SK-N-SH (cell line): Measurements from ENCODE around the gene FTCD. TPM values are rescaled to one million over a fixed set of nuclear protein-coding genes. Genes with fewer than 3 reads are reported as not detected.

ENCODE experiments used
- CTCF ChIA-PET: fragments of 300-600, 350-600 bp; formaldehyde crosslinking; extraction: SDS; loops from one replicate; lab custom pipeline; 2021; lab: Yijun Ruan, JAX
- POLR2A ChIA-PET: fragments of 350-600 bp; sonication (Branson Sonifier 250); formaldehyde crosslinking; extraction: SDS; loops from one replicate; lab custom pipeline; 2020; ENCODE audit warnings: antibody characterized with exemption, inconsistent platforms; lab: Yijun Ruan, JAX
- DNase-seq: peaks from one replicate; pipeline ENCODE4 v3.0.0; 2012
- H2AFZ ChIP-seq: fragments of 200-600 bp; sonication (generic); 2 replicates; pipeline ENCODE4 v1.8.1; 2016; ENCODE audit warnings: antibody characterized with exemption, mild to moderate bottlenecking, low read depth
- H3F3A ChIP-seq: fragments of 200-600 bp; sonication (generic); replicated peaks from 2 replicates; pipeline ENCODE3; 2016; ENCODE audit warnings: antibody characterized with exemption, mild to moderate bottlenecking; ENCODE audit not compliant: insufficient read depth
- H3K27ac ChIP-seq, 2 experiments: fragments of 200-500 bp in 1 of 2; fragments of 200-600 bp in 1 of 2; sonication (Bioruptor generic) in 1 of 2; sonication (generic), shearing (Covaris generic) in 1 of 2; 2 replicates each; pipeline versions ENCODE4 v1.5.1 to v1.6.1; 2014 to 2016; ENCODE audit warnings: low read depth in 2 of 2, inconsistent platforms in 1 of 2, low read length in 1 of 2, mild to moderate bottlenecking in 1 of 2, mixed read lengths in 1 of 2
- H3K27me3 ChIP-seq: fragments of 200-600 bp; sonication (generic), shearing (Covaris generic); 2 replicates; pipeline ENCODE4 v1.6.1; 2016; ENCODE audit warnings: mixed run types; ENCODE audit not compliant: insufficient read depth
- H3K36me3 ChIP-seq, 2 experiments: fragments of 200-500 bp in 1 of 2; fragments of 200-600 bp in 1 of 2; sonication (Bioruptor generic) in 1 of 2; sonication (generic) in 1 of 2; replicated peaks in 1 of 2; 2 replicates each; pipeline versions ENCODE3 to v1.5.1; 2014 to 2016; ENCODE audit warnings: low read length in 1 of 2, mild to moderate bottlenecking in 1 of 2; ENCODE audit not compliant: insufficient read depth in 2 of 2, control insufficient read depth in 1 of 2
- H3K4me1 ChIP-seq, 2 experiments: fragments of 200-500 bp in 1 of 2; fragments of 200-600 bp in 1 of 2; sonication (Bioruptor generic) in 1 of 2; sonication (generic), shearing (Covaris generic) in 1 of 2; 2 replicates each; pipeline versions ENCODE4 v1.5.1 to v1.6.1; 2014 to 2016; ENCODE audit warnings: low read depth in 1 of 2, low read length in 1 of 2, mixed run types in 1 of 2; ENCODE audit not compliant: insufficient read depth in 2 of 2, control insufficient read depth in 1 of 2
- H3K4me2 ChIP-seq: fragments of 200-600 bp; sonication (generic), shearing (Covaris generic); 2 replicates; pipeline ENCODE4 v1.6.1; 2017; ENCODE audit warnings: mixed run types
- H3K4me3 ChIP-seq, 2 experiments: fragments of 200-500 bp in 1 of 2; fragments of 200-600 bp in 1 of 2; sonication (Bioruptor generic) in 1 of 2; sonication (generic), shearing (Covaris generic) in 1 of 2; 2 replicates each; pipeline versions ENCODE4 v1.5.1 to v1.8.1; 2014 to 2016; ENCODE audit warnings: low read depth in 2 of 2, inconsistent platforms in 1 of 2, low read length in 1 of 2, mild to moderate bottlenecking in 1 of 2, mixed read lengths in 1 of 2, moderate library complexity in 1 of 2
- H3K79me2 ChIP-seq: fragments of 200-600 bp; sonication (generic); 2 replicates; pipeline ENCODE4 v1.8.1; 2017; ENCODE audit warnings: mild to moderate bottlenecking; ENCODE audit not compliant: insufficient read depth
- H3K9ac ChIP-seq: fragments of 200-600 bp; sonication (generic); 2 replicates; pipeline ENCODE4 v1.6.1; 2017; ENCODE audit warnings: mixed run types
- H3K9me2 ChIP-seq: fragments of 200-600 bp; sonication (generic); 2 replicates; pipeline ENCODE4 v1.6.1; 2017; ENCODE audit warnings: mixed run types
- H3K9me3 ChIP-seq: fragments of 200-600 bp; sonication (generic); 2 replicates; pipeline ENCODE4 v1.6.1; 2017; ENCODE audit warnings: mixed run types, mild to moderate bottlenecking, moderate library complexity
- H4K20me1 ChIP-seq: fragments of 200-600 bp; sonication (generic); 2 replicates; pipeline ENCODE4 v1.6.1; 2017; ENCODE audit warnings: mild to moderate bottlenecking, mixed run types; ENCODE audit not compliant: insufficient read depth
- CHD2 ChIP-seq: fragments of 150-350 bp; IDR thresholded peaks from 2 replicates; pipeline ENCODE4 v1.6.1; 2018; ENCODE audit warnings: low read length; ENCODE audit not compliant: partially characterized antibody
- CTCF ChIP-seq: fragments of 200-600 bp; sonication (generic); IDR thresholded peaks from 2 replicates; pipeline ENCODE4 v1.6.1; 2017; ENCODE audit warnings: antibody characterized with exemption, mild to moderate bottlenecking, moderate library complexity
- EZH2phosphoT487 ChIP-seq: fragments of 200-600 bp; sonication (generic); IDR thresholded peaks from 2 replicates; pipeline ENCODE4 v1.6.1; 2017; ENCODE audit warnings: low read depth, mixed run types, mild to moderate bottlenecking, antibody characterized with exemption, moderate library complexity, borderline replicate concordance
- FOXJ3 ChIP-seq: sonication (generic); formaldehyde crosslinking; IDR thresholded peaks from 2 replicates; pipeline ENCODE4 v1.5.1; 2020; ENCODE audit warnings: mild to moderate bottlenecking, missing genetic modification reagents
- GABPA ChIP-seq: IDR thresholded peaks from 2 replicates; pipeline ENCODE4 v1.4.0; 2012; ENCODE audit warnings: low read depth, mild to moderate bottlenecking
- GATA2 ChIP-seq: sonication (generic); formaldehyde crosslinking; IDR thresholded peaks from 2 replicates; pipeline ENCODE4 v1.5.0; 2020; ENCODE audit warnings: mild to moderate bottlenecking, missing genetic modification reagents
- JUND ChIP-seq: IDR thresholded peaks from 2 replicates; pipeline ENCODE4 v1.4.0; 2012
- MEF2A ChIP-seq: IDR thresholded peaks from 2 replicates; pipeline ENCODE4 v1.4.0; 2012; ENCODE audit warnings: low read depth, borderline replicate concordance
- POLR2AphosphoS5 ChIP-seq: IDR thresholded peaks from 2 replicates; pipeline ENCODE4 v1.6.1; 2012; ENCODE audit warnings: low read depth, low read length
- RAD21 ChIP-seq: IDR thresholded peaks from 2 replicates; pipeline ENCODE4 v1.6.1; 2012; ENCODE audit warnings: mild to moderate bottlenecking, low read length
- RCOR1 ChIP-seq: fragments of 150-350 bp; IDR thresholded peaks from 2 replicates; pipeline ENCODE4 v1.6.1; 2017; ENCODE audit warnings: antibody characterized with exemption, low read length
- REST ChIP-seq: IDR thresholded peaks from 2 replicates; pipeline ENCODE4 v1.6.1; 2012; ENCODE audit warnings: mild to moderate bottlenecking, low read depth, low read length, moderate library complexity
- RXRA ChIP-seq: IDR thresholded peaks from 2 replicates; pipeline ENCODE4 v1.4.0; 2012; ENCODE audit warnings: low read depth, mild to moderate bottlenecking, borderline replicate concordance
- SIN3A ChIP-seq: IDR thresholded peaks from 2 replicates; pipeline ENCODE4 v1.6.1; 2012; ENCODE audit warnings: low read depth, mild to moderate bottlenecking, low read length, moderate library complexity, borderline replicate concordance
- SMC3 ChIP-seq: IDR thresholded peaks from 2 replicates; pipeline ENCODE4 v1.6.1; 2012; ENCODE audit warnings: low read depth, low read length, improper control_type of control experiment
- TAF1 ChIP-seq: IDR thresholded peaks from 2 replicates; pipeline ENCODE4 v1.6.1; 2012; ENCODE audit warnings: low read depth, mild to moderate bottlenecking, low read length, moderate library complexity, borderline replicate concordance
- TCF12 ChIP-seq: IDR thresholded peaks from 2 replicates; pipeline ENCODE4 v1.4.0; 2012
- YY1 ChIP-seq: IDR thresholded peaks from 2 replicates; pipeline ENCODE4 v1.4.0; 2012; ENCODE audit warnings: low read depth, mild to moderate bottlenecking
- WGBS: methylation state at CpG from one replicate; pipeline ENCODE4 v1.1.6; 2017; ENCODE audit warnings: low lambda C conversion rate; 5-methylcytosine and 5-hydroxymethylcytosine counted together
- polyA plus RNA-seq, 3 experiments: library from polyadenylated mRNA; depleted of rRNA; stranded (reverse); fragments of >200 nt; gene quantifications; 2 replicates each; pipeline ENCODE4 v1.2.3, GENCODE V29; 2012

Gene FTCD
- polyA plus RNA-seq, 1 of the 3 experiments (the other 2 are of a cell fraction): 0.33 TPM

- H3K27me3 ChIP-seq: no peaks in the 10 kb centered on the region
- H3K4me3 ChIP-seq: peak within 1 kb of the TSS; percentile 66 to 67
- peak within 1 kb of the TSS; percentile 65 for H2AFZ ChIP-seq
- H3K27ac ChIP-seq: peak within 1 kb of the TSS in 1 of 2 experiments; percentile 59; a peak in 1 of 4 replicates
- 7% methylated on average over 5 of the region's 83 CpGs for WGBS
- H3K79me2 ChIP-seq: peaks cover 40% of the 10 kb centered on the region
- peak within 1 kb of the TSS; percentile 75 for H3K9ac ChIP-seq
- ChIA-PET CTCF (interaction anchor here (0.7 to 1.9 kb wide), 8 partner anchors 17 to 133 kb away, joined by 3 to 11 read pairs (median 4); no protein-coding TSS in a partner anchor), POLR2A (interaction anchor here (0.7 to 1.0 kb wide), 3 partner anchors 19 to 124 kb away, joined by 3 read pairs; no protein-coding TSS in a partner anchor)
- peaks cover 0 to 27% of the 10 kb centered on the region in 2 experiments for H3K36me3 ChIP-seq
- TF ChIP-seq SMC3: peak; percentile 12; the same call in 1 of the 2 replicates
- peak; percentile 42; the same call in 1 of the 2 replicates for TF ChIP-seq POLR2AphosphoS5
- no peak for TF ChIP-seq YY1
- peak; percentile 21; the same call in 1 of the 2 replicates for TF ChIP-seq RAD21
- TF ChIP-seq GATA2 (CRISPR knock-in tag): no peak
- TF ChIP-seq TAF1: peak; percentile 40; the same call in 1 of the 2 replicates
- peak; percentile 30 for TF ChIP-seq CTCF
- TF ChIP-seq SIN3A: no peak
- H3K4me2 ChIP-seq: peak within 1 kb of the TSS; percentile 90
- peaks cover 2% of the 10 kb centered on the region; the same call in 1 of the 2 replicates for H4K20me1 ChIP-seq
- peaks cover 6% of the 10 kb centered on the region for H3F3A ChIP-seq
- DNase-seq: peak; percentile 97
- peaks cover 15% of the 10 kb centered on the region; the same call in 1 of the 2 replicates for H3K9me3 ChIP-seq
- H3K4me1 ChIP-seq: peaks cover 0 to 6% of the 10 kb centered on the region in 2 experiments; a peak in 1 of 4 replicates
- H3K9me2 ChIP-seq: no peaks in the 10 kb centered on the region
Observed at GRCh38 chr21:46097336-46098293, 57.8 kb downstream of the FTCD start, which contains the start of gene COL6A2. TSS of gene COL6A2 (plus strand) at chr21:46098112.

- DNase-seq: no peak
- Histone ChIP-seq H4K20me1 (peaks cover 2% of the 10 kb centered on the region; the same call in 1 of the 2 replicates), H3K9me3 (peaks cover 7% of the 10 kb centered on the region; the same call in 1 of the 2 replicates), H3K27ac (no peak overlapping the region), H3K9ac (peak overlapping the region; percentile 75; the same call in 1 of the 2 replicates), H3K79me2 (peaks cover 32% of the 10 kb centered on the region), H3K4me3 (peak overlapping the region; percentile 66 to 67), H3K27me3 (no peaks in the 10 kb centered on the region), H2AFZ (0 out of 2 replicates have a peak overlapping the region, but pooled peaks have one; percentile 11), H3K4me1 (peaks cover 0 to 6% of the 10 kb centered on the region in 2 experiments; a peak in 1 of 4 replicates), H3F3A (peaks cover 11% of the 10 kb centered on the region), H3K4me2 (peak overlapping the region; percentile 90), H3K9me2 (no peaks in the 10 kb centered on the region), H3K36me3 (peaks cover 0 to 19% of the 10 kb centered on the region in 2 experiments)
- ChIA-PET CTCF (interaction anchor here (0.7 to 1.9 kb wide), 6 partner anchors 16 to 132 kb away, joined by 3 to 11 read pairs (median 4); no protein-coding TSS in a partner anchor), POLR2A (interaction anchor here (0.9 to 1.0 kb wide), 3 partner anchors 18 to 125 kb away, joined by 3 read pairs; no protein-coding TSS in a partner anchor)
- TF ChIP-seq CHD2 (no peak), JUND (no peak), SIN3A (no peak), SMC3 (no peak), EZH2phosphoT487 (no peak), TCF12 (no peak), FOXJ3 (CRISPR knock-in tag) (no peak), REST (no peak), RXRA (no peak), GABPA (no peak), RCOR1 (no peak), MEF2A (no peak)
- 94% methylated on average over 8 of the region's 16 CpGs for WGBS
Observed at GRCh38 chr21:46096596-46097335, 58.6 kb downstream of the FTCD start.
